Stimulated activated CD4-positive, alpha-beta T cell treated with anti-CD3 and anti-CD28 coated beads, Interleukin-4, amount 100 ng/mL, for 4 hours (primary cell): ENCODE results near the gene RANGAP1.

Experiments
- DNase-seq, 2 experiments: peaks; one replicate each; pipeline ENCODE4 v3.0.0-alpha.2; 2020

The RANGAP1 gene, protein sequence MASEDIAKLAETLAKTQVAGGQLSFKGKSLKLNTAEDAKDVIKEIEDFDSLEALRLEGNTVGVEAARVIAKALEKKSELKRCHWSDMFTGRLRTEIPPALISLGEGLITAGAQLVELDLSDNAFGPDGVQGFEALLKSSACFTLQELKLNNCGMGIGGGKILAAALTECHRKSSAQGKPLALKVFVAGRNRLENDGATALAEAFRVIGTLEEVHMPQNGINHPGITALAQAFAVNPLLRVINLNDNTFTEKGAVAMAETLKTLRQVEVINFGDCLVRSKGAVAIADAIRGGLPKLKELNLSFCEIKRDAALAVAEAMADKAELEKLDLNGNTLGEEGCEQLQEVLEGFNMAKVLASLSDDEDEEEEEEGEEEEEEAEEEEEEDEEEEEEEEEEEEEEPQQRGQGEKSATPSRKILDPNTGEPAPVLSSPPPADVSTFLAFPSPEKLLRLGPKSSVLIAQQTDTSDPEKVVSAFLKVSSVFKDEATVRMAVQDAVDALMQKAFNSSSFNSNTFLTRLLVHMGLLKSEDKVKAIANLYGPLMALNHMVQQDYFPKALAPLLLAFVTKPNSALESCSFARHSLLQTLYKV

GRCh38 chr22:41285820-41286638 is at the start of gene RANGAP1:
Gene RANGAP1 (minus strand): TSS chr22:41286187. CDS start chr22:41281044, 5,143 bp downstream.
- DNase-seq, result peak; percentile 95 to 99

DNA sequence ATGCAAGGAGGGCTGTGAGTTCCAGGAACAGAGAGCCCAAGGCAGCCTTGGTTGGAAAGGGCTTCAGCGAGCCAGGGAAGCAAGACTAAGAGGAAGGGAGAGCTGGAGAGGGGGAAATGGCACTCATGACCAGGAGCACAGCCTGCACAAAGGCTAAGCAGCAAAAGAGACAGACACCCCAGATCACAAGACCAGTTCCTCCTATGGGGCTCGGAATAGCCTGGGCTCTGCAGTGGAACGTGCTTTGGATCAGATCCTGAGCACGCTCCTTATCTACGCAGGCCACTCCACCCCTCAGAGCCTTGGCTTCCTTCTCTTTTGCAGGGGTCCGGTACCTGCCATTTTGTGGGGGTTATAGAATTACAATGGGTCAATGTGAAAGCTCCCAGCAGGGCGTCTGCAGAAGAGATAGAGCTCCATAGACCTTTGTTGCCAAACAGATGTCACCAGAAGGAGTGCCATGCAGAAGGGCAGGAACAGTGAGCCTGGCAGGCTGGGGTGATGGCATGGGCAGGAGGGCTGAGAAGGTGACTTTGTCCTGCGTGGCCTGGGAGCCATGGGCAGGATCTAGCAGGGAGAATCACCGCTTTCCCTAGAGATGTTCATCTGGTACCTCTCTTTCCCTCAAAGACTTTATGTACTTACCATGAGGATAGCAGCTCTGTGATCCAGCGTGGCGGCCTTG is 49.1 kb upstream of the RANGAP1 start:
- no peak for DNase-seq

DNA sequence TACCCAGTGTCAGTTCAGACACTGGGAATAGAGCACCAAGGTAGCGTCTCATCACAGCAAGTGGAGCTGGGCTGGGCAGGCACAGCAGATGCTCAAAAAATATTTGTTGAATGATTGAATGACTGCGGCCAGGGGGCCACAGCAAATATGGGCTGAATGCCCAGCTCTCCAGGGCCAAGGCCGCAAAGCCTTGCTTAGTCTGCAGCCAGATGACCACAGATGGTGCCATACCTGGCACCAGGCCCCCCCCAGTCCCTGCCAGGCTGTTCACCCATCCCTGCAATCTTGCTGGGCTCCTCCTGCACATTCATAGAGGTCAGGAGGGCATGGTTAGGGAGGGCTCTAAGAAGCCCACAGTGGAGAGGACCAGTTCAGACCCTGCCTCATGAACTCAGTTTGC is 48.2 kb upstream of the RANGAP1 start:
- DNase-seq, result no peak

- no peak for DNase-seq
Observed at GRCh38 chr22:41333806-41334205, 47.8 kb upstream of the RANGAP1 start.

DNA sequence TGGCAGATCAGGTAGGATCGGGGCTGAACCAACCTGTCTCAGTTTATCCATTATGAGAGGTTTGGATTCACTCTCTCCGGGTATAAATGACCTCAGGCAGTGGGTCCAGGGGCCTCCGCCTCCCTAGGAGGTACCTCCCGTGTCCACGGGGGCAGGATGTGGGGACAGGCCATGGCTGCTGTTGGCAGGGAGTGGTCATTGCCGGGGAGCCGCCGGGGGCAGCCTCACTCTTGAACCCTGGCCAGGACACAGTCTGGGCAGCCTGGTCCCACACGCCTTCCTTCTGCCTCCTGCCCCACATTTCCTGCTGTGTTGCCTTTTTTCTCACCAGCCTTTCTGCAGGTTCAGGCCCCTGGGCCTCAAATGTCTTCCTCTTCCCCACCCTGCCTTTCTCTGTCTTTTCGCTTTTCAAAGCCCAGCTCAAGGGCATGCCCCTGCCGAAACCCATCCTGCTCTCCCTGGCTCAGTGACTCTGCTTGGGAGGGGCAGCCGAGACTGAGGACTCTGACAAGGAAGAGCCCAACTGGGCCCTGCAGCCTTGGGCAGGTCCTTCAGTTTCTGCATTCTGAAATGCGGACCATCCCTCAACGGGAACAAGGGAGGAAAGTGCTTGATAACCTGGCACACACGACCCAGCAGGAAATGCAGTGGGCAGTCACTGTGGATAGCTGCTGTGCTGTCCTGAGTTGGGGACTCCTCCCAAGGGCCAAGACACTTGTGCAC is 46.4 kb upstream of the RANGAP1 start:
- no peak for DNase-seq

GRCh38 chr22:41330169-41330568 is 44.2 kb upstream of the RANGAP1 start:
- DNase-seq, result no peak

GRCh38 chr22:41327124-41327523 is 41.1 kb upstream of the RANGAP1 start:
- no peak for DNase-seq

GRCh38 chr22:41324821-41325528 is 39.0 kb upstream of the RANGAP1 start:
- DNase-seq, result no peak

DNA sequence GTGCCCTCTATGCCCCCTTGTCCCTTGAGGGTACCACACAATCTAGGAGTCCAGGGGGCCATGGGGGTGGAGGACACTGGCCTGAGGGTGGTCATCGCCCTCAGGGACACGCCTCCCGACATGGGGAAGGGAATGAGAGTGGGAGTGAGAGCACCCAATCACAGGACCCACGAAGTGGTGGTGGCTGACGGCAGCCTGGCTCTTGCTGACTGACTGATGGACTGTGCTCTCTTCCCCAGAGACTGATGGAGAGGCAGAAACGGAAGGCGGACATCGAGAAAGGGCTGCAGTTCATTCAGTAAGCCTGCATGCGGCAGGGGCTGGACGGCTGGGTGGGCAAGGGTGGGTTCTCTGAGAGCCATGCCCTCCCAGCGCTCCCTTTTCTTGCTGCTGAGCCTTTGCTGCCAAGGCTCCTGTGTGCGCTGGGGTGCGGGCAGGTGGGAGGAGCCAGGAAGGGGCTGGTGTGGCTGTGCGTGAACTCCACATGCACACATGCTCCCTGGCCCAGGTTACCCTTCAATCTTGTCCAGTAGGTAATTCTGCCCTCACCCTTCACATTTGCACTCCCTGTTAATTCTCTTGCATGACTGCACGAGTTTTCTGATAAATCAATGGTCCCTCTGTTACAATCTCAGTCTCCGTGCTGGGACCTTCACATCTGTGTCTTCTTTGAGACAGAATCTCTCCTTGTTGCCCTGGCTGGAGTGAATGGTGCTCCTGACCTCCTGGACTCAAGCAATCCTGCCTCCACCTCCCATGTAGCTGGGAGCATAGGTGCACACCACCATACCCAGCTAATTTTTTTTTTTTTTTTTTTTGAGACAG is 34.6 kb upstream of the RANGAP1 start:
- DNase-seq, result no peak

DNA sequence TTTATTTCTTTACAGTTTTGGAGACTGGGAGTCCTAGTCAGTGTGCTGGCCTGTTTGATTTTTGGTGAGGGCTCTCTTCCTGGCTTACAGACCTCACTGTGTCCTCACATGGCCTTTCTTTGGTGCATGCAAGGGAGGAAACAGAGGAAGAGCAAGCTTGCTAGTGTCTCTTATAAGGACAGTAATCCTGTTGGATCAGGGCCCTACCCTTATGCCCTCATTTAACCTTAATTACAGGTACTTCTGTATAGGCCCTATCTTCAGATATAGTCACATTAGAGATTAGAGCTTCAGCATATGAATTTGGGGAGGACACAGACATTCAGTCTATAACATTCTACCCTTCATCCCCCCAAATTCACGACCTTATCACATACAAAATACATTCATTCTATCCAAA is 29.6 kb upstream of the RANGAP1 start:
- DNase-seq, result no peak

DNA sequence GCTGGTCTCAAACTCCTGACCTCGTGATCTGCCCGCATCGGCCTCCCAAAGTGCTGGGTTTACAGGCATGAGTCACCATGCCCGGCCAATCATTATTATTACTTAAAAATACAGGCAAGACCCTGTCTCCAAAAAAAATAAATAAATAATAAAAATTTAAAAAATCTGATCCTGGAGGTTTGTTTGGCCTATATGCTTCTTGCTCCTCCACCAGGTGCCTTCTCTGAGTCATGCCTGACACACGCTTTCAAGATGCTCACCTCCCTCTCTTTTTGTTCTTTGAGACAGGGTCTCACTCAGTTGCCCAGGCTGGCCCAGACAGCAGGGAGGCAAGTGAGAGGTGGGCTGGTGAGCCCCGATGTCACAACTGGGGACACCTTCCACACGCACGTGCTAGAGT is 28.8 kb upstream of the RANGAP1 start:
- no peak for DNase-seq

- peak in 1 of 2 experiments; percentile 12 for DNase-seq
Observed at GRCh38 chr22:41311487-41311886, 25.5 kb upstream of the RANGAP1 start.

- DNase-seq, result no peak
Observed at GRCh38 chr22:41310336-41310735, 24.3 kb upstream of the RANGAP1 start.

GRCh38 chr22:41308544-41308947 is 22.6 kb upstream of the RANGAP1 start:
- DNase-seq, result no peak

- no peak for DNase-seq
Observed at GRCh38 chr22:41308054-41308453, 22.1 kb upstream of the RANGAP1 start.

DNA sequence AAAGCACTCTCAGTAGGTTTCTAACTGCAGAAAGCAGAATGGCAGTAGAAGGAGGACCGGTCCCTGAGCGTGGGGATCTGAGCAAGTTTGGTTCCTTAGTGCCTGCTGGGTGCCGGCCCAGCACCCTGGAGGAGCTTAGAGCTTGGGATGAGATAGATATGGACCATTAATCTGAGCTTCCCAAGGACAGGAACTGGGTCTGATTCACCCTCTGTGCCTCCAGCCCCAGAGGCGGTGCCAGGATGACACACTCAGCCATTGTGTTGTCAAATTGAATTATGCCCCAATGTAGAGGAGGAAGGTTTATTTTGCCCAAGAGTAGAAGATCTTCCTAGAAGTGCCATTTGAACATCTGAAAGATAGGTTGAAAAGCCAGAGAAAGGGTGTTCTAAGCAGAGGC is 19.7 kb upstream of the RANGAP1 start:
- no peak for DNase-seq

DNA sequence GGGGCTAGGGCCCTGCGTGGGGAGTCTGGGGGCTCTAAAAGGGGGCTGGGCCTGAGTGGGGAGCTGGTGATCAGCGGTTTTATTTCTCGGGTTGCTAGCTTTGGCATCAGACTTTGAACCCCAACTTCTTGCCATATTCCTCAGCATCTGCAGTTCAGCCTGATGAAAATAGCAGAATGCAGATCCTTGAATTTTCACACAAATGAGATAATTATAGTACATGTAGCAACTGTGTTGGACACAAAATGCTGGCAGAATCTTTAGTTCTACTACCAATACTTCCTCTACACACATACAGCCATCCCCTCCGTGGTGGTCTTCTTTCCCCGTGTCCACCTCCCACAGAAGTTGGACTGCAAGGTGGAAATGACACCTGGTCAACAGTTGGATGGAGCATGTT is 16.8 kb upstream of the RANGAP1 start:
- DNase-seq, result no peak

DNA sequence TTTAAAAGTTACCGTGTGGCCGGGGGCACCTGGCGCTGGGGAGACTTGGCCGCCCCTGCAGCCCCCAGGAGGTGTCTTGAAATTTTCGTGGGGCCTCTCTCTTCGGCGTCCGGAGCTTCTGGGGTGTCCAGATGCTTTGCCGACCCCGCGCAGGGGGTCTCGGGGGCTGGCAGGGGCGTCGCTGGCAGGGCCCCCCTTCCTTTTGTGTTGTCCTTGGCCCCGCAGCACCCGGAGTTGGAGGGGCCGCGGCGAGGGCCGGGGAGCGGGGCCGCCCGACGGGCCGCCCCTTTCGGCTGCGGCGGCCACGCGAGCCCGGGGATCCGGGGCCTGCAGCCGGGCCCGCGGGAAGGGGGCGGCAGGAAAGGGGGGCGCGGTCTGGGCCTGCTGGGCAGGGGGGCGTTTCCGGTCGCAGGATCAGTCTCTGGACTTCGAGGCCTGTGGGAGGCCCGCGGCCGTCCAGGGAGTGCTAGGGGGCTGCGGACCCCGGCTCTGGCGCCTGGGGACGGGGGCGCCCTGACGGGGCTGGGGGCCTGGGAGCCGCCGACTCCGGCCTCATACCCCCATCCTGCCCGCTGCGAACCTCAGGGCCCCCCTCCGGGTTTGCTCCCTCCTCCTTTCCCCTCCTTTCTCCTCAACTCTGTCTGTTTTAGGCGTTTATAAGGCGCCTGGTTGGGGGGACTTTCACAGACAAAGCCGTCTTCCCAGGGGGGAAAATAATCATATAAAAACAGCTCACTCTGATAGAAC is 16.2 kb upstream of the RANGAP1 start:
- peak in 1 of 2 experiments; percentile 8 for DNase-seq

DNA sequence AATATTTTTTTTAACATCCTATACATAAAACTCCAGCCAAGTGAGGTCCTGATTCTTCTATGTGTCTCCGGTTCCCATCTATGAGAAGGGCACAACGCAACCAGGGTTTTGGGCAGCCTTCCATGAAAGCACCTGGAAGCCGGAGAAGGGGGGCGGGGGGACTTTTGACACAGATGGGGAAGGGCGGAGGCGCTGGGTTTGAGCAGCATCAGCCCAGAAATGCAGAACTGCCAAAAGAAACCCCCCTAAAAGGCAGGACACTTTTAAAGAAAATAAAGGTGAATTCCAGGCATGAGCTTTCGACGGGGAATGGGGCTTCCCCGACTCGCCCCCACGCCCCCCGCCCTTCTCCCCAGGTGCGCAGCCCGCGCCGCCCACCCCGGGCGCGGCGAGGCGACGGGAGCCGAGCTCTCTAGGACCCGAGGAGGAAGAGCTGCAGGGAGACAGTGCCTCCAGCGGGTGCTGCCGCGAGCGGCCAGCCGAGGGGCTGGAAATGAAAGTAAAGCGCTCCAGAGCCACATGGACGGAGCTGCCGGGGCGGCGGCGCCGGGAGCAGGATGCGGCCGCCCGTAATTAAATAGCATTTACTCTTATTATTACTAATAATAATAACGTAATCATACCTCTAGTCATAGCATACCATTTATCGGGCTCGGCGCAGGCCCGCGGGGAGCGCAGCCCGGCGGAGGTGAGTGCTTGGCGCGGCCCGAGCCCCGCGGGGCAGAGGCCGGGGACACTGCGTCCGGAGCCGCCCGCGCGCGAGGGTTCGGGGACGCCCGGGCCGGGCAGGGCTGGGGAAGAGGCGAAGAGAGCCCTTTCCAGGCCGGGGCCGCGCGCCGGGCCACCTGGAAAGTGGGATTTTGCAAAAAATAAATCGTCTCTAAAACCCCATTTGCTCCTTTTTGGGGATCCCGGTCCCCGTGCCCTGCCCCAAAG is 15.4 kb upstream of the RANGAP1 start, which contains the start of gene ZC3H7B:
TSS of gene ZC3H7B (plus strand) at position 441 of the 936 bp plus-strand sequence. CDS start 19,136 bp downstream, outside the sequence.
- peak; percentile 78 to 90 for DNase-seq
